ENCODE data around the gene SKA1.

SKA1 gene

DNA sequence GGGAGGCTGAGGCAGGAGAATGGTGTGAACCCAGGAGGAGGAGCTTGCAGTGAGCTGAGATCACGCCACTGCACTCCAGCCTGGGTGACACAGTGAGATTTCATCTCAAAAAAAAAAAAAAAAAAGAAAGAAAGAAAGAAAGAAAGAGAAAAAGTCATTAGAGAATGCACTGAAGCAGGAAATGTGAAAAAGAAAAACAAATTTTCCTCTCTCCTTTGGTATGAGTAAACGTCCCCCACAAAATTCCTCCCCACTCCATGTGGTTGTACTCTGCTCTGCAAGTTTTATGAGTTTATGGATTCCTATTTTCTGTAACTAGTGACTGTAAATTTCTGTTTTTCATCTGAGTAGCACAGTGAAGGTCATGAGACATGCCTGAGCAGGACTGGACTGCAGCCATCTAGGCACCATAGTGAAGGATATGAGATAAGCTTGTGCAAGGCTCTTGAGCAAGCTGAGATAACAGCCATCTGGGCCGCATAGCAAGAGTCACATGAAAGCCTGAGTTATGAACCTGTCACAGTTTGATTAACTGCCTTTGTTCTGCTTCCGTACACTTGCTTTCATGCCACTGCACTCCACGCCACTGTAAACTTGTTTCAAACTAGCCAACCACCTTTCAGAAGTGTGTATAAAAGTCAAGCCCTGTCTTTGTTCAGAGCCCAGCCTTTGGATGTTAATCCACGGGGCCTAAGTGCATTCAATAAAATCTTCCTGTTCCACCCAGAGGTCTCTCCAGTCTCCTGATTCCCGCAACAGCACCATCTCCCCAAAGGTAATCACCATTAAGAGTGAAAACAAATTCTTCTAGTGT lies 50.2 kb downstream of the SKA1 start (continued):
- TF ChIP-seq, protein P1, sequence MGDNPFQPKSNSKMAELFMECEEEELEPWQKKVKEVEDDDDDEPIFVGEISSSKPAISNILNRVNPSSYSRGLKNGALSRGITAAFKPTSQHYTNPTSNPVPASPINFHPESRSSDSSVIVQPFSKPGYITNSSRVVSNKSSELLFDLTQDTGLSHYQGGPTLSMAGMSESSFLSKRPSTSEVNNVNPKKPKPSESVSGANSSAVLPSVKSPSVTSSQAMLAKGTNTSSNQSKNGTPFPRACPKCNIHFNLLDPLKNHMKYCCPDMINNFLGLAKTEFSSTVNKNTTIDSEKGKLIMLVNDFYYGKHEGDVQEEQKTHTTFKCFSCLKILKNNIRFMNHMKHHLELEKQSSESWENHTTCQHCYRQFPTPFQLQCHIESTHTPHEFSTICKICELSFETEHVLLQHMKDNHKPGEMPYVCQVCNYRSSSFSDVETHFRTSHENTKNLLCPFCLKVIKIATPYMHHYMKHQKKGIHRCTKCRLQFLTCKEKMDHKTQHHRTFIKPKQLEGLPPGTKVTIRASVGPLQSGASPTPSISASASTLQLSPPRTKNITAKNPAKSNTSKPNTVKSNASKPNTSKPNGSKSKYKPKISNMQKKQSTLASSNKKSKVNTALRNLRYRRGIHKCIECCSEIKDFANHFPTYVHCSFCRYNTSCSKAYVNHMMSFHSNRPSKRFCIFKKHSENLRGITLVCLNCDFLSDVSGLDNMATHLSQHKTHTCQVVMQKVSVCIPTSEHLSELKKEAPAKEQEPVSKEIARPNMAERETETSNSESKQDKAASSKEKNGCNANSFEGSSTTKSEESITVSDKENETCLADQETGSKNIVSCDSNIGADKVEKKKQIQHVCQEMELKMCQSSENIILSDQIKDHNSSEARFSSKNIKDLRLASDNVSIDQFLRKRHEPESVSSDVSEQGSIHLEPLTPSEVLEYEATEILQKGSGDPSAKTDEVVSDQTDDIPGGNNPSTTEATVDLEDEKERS (tag by site-specific recombination; IDR thresholded peaks at IDR 0.05): peak; percentile 89
- TF ChIP-seq PRDM1 (tag by site-specific recombination; IDR thresholded peaks at IDR 0.05) (0 out of 2 replicates have a peak, but pooled peaks have one; percentile 25), SETDB1 (IDR thresholded peaks at IDR 0.05; ENCODE audit: insufficient read length, low read length) (peak; percentile 99)

DNA sequence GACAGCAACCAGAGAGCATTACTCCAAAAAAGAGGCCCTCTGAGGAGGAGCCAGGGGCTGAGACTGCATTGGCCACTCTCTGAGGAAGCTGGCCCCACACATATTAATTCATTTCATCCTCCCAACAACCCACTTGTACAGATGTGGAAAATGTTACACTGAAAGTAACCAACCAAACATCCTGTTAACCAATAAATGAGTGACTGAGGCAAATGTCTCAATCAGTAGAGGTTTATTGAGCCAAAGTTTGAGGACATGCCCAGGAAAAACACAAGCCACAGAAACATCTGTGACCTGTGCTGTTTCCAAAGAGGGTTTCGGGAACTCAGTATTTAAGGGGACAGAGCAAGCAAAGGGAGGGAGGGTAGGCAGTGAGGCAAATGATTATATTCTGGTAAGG lies 53.0 kb downstream of the SKA1 start:
- no peaks in the 10 kb centered on the region for H3K4me1 ChIP-seq (ENCODE audit: control insufficient read depth, insufficient read depth, low read length)
- POLR2A ChIA-PET: no interaction called here
- CTCF ChIA-PET: interaction anchor here (0.6 to 2.9 kb wide), 17 partner anchors 9 to 917 kb away, joined by 3 to 17 read pairs (median 3); partner anchors contain the start of gene MBD1
- no peak overlapping the region for H3K27ac ChIP-seq (ENCODE audit: extremely low read depth, low read depth, low read length)
- TF ChIP-seq, protein P2, sequence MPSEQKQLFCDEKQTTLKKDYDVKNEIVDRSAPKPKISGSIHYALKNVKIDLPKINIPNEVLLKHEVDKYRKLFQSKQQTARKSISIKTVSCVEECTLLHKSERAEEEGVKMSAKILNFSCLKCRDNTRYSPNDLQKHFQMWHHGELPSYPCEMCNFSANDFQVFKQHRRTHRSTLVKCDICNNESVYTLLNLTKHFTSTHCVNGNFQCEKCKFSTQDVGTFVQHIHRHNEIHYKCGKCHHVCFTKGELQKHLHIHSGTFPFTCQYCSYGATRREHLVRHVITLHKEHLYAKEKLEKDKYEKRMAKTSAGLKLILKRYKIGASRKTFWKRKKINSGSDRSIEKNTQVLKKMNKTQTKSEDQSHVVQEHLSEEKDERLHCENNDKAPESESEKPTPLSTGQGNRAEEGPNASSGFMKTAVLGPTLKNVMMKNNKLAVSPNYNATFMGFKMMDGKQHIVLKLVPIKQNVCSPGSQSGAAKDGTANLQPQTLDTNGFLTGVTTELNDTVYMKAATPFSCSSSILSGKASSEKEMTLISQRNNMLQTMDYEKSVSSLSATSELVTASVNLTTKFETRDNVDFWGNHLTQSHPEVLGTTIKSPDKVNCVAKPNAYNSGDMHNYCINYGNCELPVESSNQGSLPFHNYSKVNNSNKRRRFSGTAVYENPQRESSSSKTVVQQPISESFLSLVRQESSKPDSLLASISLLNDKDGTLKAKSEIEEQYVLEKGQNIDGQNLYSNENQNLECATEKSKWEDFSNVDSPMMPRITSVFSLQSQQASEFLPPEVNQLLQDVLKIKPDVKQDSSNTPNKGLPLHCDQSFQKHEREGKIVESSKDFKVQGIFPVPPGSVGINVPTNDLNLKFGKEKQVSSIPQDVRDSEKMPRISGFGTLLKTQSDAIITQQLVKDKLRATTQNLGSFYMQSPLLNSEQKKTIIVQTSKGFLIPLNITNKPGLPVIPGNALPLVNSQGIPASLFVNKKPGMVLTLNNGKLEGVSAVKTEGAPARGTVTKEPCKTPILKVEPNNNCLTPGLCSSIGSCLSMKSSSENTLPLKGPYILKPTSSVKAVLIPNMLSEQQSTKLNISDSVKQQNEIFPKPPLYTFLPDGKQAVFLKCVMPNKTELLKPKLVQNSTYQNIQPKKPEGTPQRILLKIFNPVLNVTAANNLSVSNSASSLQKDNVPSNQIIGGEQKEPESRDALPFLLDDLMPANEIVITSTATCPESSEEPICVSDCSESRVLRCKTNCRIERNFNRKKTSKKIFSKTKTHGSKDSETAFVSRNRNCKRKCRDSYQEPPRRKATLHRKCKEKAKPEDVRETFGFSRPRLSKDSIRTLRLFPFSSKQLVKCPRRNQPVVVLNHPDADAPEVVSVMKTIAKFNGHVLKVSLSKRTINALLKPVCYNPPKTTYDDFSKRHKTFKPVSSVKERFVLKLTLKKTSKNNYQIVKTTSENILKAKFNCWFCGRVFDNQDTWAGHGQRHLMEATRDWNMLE (tag by site-specific recombination; conservative IDR thresholded peaks at IDR 0.05; ENCODE audit: low read depth): no peak
- TF ChIP-seq ZNF423 (tag by site-specific recombination; IDR thresholded peaks at IDR 0.05): no peak
- no peaks in the 10 kb centered on the region for H3K36me3 ChIP-seq (ENCODE audit: control insufficient read depth in 2 of 2, insufficient read depth in 1 of 2, low read length in 2 of 2)
- H3K4me3 ChIP-seq (ENCODE audit: low read depth, low read length): no peak overlapping the region
- H3K9me3 ChIP-seq (ENCODE audit: control insufficient read depth, insufficient read depth, low read depth, low read length): no peaks in the 10 kb centered on the region

DNA sequence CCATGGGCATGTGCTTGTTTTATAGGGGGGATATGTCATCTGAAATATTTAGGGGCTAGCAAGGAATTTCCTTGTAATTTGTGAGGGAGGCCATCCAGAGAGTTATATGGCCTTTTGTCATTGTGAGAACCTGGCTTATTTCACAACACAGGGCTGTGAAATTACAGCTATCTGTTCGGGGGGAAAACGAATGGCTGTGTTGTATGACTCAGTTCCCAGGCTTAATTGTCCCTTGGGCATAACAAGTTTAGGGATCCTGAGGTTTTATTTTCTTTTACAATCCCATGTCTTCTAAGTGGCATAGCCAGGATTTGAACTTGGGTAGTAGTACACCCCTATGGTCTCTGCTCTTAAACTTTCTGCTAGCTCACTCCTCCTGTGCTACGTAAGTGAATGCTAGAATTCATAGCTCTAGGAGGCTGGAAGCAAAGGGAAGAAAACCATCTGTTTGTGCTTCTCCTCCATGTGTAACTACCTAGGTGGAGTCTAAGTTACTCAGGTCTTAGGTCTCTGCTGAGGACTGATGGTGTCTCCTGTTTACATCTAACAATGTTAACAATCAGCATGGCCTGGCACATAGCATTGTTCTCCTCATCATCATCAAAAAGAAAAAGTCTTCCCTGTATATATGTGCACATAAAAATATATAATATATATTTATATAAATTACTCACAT lies 53.8 kb downstream of the SKA1 start:
- ChIA-PET POLR2A (interaction anchor here (1.2 kb wide), 1 partner anchor 147 kb away, joined by 3 read pairs; the partner anchor contains the start of gene MBD1), CTCF (interaction anchor here (0.5 to 2.9 kb wide), 41 partner anchors 9 to 606 kb away, joined by 3 to 26 read pairs (median 4); partner anchors contain the start of gene MBD1)
- TF ChIP-seq, protein P3, sequence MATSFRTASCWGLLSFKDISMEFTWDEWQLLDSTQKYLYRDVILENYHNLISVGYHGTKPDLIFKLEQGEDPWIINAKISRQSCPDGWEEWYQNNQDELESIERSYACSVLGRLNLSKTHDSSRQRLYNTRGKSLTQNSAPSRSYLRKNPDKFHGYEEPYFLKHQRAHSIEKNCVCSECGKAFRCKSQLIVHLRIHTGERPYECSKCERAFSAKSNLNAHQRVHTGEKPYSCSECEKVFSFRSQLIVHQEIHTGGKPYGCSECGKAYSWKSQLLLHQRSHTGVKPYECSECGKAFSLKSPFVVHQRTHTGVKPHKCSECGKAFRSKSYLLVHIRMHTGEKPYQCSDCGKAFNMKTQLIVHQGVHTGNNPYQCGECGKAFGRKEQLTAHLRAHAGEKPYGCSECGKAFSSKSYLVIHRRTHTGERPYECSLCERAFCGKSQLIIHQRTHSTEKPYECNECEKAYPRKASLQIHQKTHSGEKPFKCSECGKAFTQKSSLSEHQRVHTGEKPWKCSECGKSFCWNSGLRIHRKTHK (tag by site-specific recombination; IDR thresholded peaks at IDR 0.05): no peak
- TF ChIP-seq ZNF701 (tag by site-specific recombination; IDR thresholded peaks at IDR 0.05): no peak
- TF ChIP-seq ZNF248 (tag by site-specific recombination; IDR thresholded peaks at IDR 0.05): no peak
- TF ChIP-seq ZNF677 (tag by site-specific recombination; IDR thresholded peaks at IDR 0.05): no peak
- no peak for TF ChIP-seq ZNF146 (tag by site-specific recombination; IDR thresholded peaks at IDR 0.05)
- TF ChIP-seq ZNF221 (tag by site-specific recombination; IDR thresholded peaks at IDR 0.05; ENCODE audit: borderline replicate concordance): no peak
- H3K36me3 ChIP-seq (ENCODE audit: control insufficient read depth in 2 of 2, insufficient read depth in 1 of 2, low read length in 2 of 2): no peaks in the 10 kb centered on the region
- H3K4me1 ChIP-seq (ENCODE audit: control insufficient read depth, insufficient read depth, low read length): no peaks in the 10 kb centered on the region
- no peak overlapping the region for H3K4me3 ChIP-seq (ENCODE audit: low read depth, low read length)
- H3K27ac ChIP-seq (ENCODE audit: extremely low read depth, low read depth, low read length): no peak overlapping the region
- no peaks in the 10 kb centered on the region for H3K9me3 ChIP-seq (ENCODE audit: control insufficient read depth, insufficient read depth, low read depth, low read length)

Measured in HEK293 (cell line).